Liver (tissue), 9 donors: ENCODE data around the gene TMSB4X. TPM values are rescaled to one million over a fixed set of nuclear protein-coding genes. Genes with fewer than 3 reads are reported as not detected.

ENCODE experiments used
- DNase-seq: peaks from one replicate; pipeline ENCODE4 v3.0.0-alpha.2; 2017; ENCODE audit warnings: low spot score
- H3K27ac ChIP-seq, 2 donors: one replicate each; pipeline ENCODE4 v1.7.0; 2013; ENCODE audit warnings: inconsistent platforms in 2 of 2, low read length in 2 of 2, control low read depth in 1 of 2, low read depth in 1 of 2, mild to moderate bottlenecking in 1 of 2
- H3K27me3 ChIP-seq, 4 donors: one replicate each; pipeline versions ENCODE4 v1.6.1 to v1.7.0; 2013; ENCODE audit warnings: low read length in 3 of 4, inconsistent platforms in 1 of 4, mild to moderate bottlenecking in 1 of 4, moderate library complexity in 1 of 4; ENCODE audit not compliant: control insufficient read depth in 4 of 4, insufficient read depth in 4 of 4
- H3K36me3 ChIP-seq, 4 donors: one replicate each; pipeline versions ENCODE4 v1.6.1 to v1.7.0; 2013; ENCODE audit warnings: low read length in 3 of 4, mild to moderate bottlenecking in 3 of 4, low read depth in 1 of 4, moderate library complexity in 1 of 4; ENCODE audit not compliant: control insufficient read depth in 4 of 4, insufficient read depth in 3 of 4
- H3K4me1 ChIP-seq, 4 donors: one replicate each; pipeline versions ENCODE4 v1.6.1 to v1.7.0; 2013; ENCODE audit warnings: low read length in 3 of 4, mild to moderate bottlenecking in 3 of 4, moderate library complexity in 1 of 4; ENCODE audit not compliant: control insufficient read depth in 4 of 4, insufficient read depth in 4 of 4
- H3K4me3 ChIP-seq, 3 donors: one replicate each; pipeline versions ENCODE4 v1.6.1 to v1.7.0; 2013; ENCODE audit warnings: low read length in 3 of 3, control low read depth in 1 of 3, low read depth in 1 of 3, mild to moderate bottlenecking in 1 of 3
- H3K9ac ChIP-seq, 2 donors: one replicate each; pipeline ENCODE4 v1.7.0; 2013; ENCODE audit warnings: low read length in 2 of 2, mild to moderate bottlenecking in 2 of 2, moderate library complexity in 2 of 2, control low read depth in 1 of 2, low read depth in 1 of 2
- H3K9me3 ChIP-seq, 4 donors: one replicate each; pipeline versions ENCODE4 v1.6.1 to v1.7.0; 2013; ENCODE audit warnings: low read length in 3 of 4; ENCODE audit not compliant: control insufficient read depth in 4 of 4
- EGR1 ChIP-seq, 2 donors: IDR thresholded peaks; 2 replicates each; pipeline ENCODE4 v1.6.1; 2016 to 2018; ENCODE audit warnings: antibody characterized with exemption in 2 of 2, low read depth in 2 of 2
- FOXA1 ChIP-seq: IDR thresholded peaks from 2 replicates; pipeline ENCODE4 v1.6.1; 2016; ENCODE audit warnings: antibody characterized with exemption
- GABPA ChIP-seq, 2 donors: IDR thresholded peaks in 1 of 2; conservative IDR thresholded peaks in 1 of 2; 2 replicates each; pipeline ENCODE4 v1.6.1; 2016; ENCODE audit warnings: antibody characterized with exemption in 2 of 2, mild to moderate bottlenecking in 1 of 2, moderate library complexity in 1 of 2
- HNF4A ChIP-seq, 2 donors: conservative IDR thresholded peaks; 2 replicates each; pipeline ENCODE4 v1.6.1; 2016; ENCODE audit warnings: antibody characterized with exemption in 2 of 2, mild to moderate bottlenecking in 2 of 2
- HNF4G ChIP-seq: IDR thresholded peaks from 2 replicates; pipeline ENCODE4 v1.6.1; 2016; ENCODE audit warnings: antibody characterized with exemption
- JUND ChIP-seq, 2 donors: IDR thresholded peaks; 2 replicates each; pipeline ENCODE4 v1.6.1; 2016; ENCODE audit warnings: antibody characterized with exemption in 2 of 2
- NR2F2 ChIP-seq: IDR thresholded peaks from 2 replicates; pipeline ENCODE4 v1.6.1; 2016; ENCODE audit warnings: antibody characterized with exemption
- RXRA ChIP-seq, 2 donors: IDR thresholded peaks; 2 replicates each; pipeline ENCODE4 v1.6.1; 2017 to 2018; ENCODE audit warnings: antibody characterized with exemption in 2 of 2, mild to moderate bottlenecking in 1 of 2
- SP1 ChIP-seq: IDR thresholded peaks from 2 replicates; pipeline ENCODE4 v1.6.1; 2018; ENCODE audit warnings: antibody characterized with exemption, mild to moderate bottlenecking
- YY1 ChIP-seq: IDR thresholded peaks from 2 replicates; pipeline ENCODE4 v1.6.1; 2016; ENCODE audit warnings: antibody characterized with exemption, mild to moderate bottlenecking
- WGBS: extraction: QIAGEN DNeasy Blood & Tissue Kit; methylation state at CpG from one replicate; pipeline ENCODE4 v1.1.7; 2013; 5-methylcytosine and 5-hydroxymethylcytosine counted together
- polyA plus RNA-seq, 2 donors: library from polyadenylated mRNA; stranded (reverse) in 1 of 2; unstranded in 1 of 2; fragments of 200-250 nt in 1 of 2; fragments of >200 nt in 1 of 2; fragmentation: Nextera tagmentation in 1 of 2; extraction: Ambion mirVana in 1 of 2; gene quantifications; one replicate each; pipeline versions ENCODE4 v1.2.1 to v1.2.3, GENCODE V29; 2013 to 2015
- total RNA-seq, 2 donors: library from RNA; depleted of rRNA; stranded (reverse); fragments of >200 nt; gene quantifications; one replicate each; pipeline ENCODE4 v1.2.3, GENCODE V29; 2014
- TF ChIP-seq, protein P1 (sequence below): fragments of 150-350 bp; IDR thresholded peaks from 2 replicates; pipeline ENCODE4 v1.5.1; 2017; ENCODE audit warnings: improper control_type of control experiment, low read depth, low read length; ENCODE audit not compliant: missing input control
- TF ChIP-seq, protein P2 (sequence below): IDR thresholded peaks from 2 replicates; pipeline ENCODE4 v1.6.1; 2016; ENCODE audit warnings: antibody characterized with exemption
- TF ChIP-seq, protein P3 (sequence below): IDR thresholded peaks from 2 replicates; pipeline ENCODE4 v1.6.1; 2016; ENCODE audit warnings: antibody characterized with exemption
- donor health status: healthy.
- donor health status: healthy.
- donor health status: healthy.
- donor health status: healthy.
- donor health status: healthy.

Gene TMSB4X
- total and polyA plus RNA-seq, 4 donors: 658 to 1,704 (median 816) TPM

DNA sequence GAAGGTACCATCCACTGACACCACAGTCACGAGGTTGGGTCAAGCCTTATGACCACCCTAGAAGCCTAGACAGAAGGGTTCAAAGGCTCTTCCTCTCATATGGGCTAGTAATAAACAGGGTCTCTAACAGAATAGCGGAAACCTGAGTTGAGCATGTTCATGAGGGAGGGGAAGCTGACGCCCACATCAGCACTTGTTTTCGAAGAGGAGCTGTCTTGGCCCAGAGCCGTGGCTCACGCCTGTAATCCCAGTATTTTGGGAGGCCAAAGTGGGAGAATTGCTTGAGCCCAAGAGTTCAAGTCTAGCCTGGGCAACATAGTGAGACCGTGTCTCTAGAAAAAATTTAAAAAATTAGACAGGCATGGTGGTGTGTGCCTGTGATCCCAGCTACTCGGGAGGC, 21.5 kb upstream of the TMSB4X start (continued):
- no peak for TF ChIP-seq NR2F2

DNA sequence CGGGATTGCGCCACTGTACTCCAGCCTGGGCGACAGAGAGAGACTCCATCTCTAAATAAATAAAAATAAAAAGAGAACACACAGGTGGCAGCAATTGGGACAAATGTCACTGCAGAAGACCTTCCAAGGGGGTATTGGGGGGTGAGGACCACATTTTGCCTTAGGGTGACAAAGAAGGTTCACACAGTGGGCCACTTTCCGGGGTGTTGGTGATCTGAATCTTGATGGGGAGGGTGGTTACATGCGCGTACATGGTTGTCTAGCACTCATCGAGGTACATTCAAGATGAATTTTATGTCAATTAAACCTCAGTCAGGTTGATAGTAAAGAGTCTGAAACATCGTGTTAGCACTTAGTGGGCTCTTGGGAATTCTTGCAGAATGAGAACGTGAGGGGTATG, 20.5 kb upstream of the TMSB4X start:
- Histone ChIP-seq H3K27ac (no peak overlapping the region), H3K4me1 (peaks cover 3 to 10% (median 6%) of the 10 kb centered on the region in 4 donors), H3K9ac (no peak overlapping the region), H3K9me3 (no peaks in the 10 kb centered on the region), H3K4me3 (no peak overlapping the region), H3K27me3 (no peaks in the 10 kb centered on the region), H3K36me3 (no peaks in the 10 kb centered on the region)
- 89% methylated on average over 9 of the region's 9 CpGs for WGBS
- TF ChIP-seq, protein P1, sequence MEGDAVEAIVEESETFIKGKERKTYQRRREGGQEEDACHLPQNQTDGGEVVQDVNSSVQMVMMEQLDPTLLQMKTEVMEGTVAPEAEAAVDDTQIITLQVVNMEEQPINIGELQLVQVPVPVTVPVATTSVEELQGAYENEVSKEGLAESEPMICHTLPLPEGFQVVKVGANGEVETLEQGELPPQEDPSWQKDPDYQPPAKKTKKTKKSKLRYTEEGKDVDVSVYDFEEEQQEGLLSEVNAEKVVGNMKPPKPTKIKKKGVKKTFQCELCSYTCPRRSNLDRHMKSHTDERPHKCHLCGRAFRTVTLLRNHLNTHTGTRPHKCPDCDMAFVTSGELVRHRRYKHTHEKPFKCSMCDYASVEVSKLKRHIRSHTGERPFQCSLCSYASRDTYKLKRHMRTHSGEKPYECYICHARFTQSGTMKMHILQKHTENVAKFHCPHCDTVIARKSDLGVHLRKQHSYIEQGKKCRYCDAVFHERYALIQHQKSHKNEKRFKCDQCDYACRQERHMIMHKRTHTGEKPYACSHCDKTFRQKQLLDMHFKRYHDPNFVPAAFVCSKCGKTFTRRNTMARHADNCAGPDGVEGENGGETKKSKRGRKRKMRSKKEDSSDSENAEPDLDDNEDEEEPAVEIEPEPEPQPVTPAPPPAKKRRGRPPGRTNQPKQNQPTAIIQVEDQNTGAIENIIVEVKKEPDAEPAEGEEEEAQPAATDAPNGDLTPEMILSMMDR: no peak
- TF ChIP-seq GABPA (IDR thresholded peaks at IDR 0.05 in 1 of 2, conservative IDR thresholded peaks at IDR 0.05 in 1 of 2): no peak
- TF ChIP-seq RXRA (IDR thresholded peaks at IDR 0.05): no peak
- TF ChIP-seq HNF4A (conservative IDR thresholded peaks at IDR 0.05): no peak
- no peak for TF ChIP-seq SP1
- no peak for TF ChIP-seq HNF4G
- TF ChIP-seq, protein P2, sequence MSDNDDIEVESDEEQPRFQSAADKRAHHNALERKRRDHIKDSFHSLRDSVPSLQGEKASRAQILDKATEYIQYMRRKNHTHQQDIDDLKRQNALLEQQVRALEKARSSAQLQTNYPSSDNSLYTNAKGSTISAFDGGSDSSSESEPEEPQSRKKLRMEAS: no peak
- TF ChIP-seq NR2F2: no peak
- TF ChIP-seq, protein P3, sequence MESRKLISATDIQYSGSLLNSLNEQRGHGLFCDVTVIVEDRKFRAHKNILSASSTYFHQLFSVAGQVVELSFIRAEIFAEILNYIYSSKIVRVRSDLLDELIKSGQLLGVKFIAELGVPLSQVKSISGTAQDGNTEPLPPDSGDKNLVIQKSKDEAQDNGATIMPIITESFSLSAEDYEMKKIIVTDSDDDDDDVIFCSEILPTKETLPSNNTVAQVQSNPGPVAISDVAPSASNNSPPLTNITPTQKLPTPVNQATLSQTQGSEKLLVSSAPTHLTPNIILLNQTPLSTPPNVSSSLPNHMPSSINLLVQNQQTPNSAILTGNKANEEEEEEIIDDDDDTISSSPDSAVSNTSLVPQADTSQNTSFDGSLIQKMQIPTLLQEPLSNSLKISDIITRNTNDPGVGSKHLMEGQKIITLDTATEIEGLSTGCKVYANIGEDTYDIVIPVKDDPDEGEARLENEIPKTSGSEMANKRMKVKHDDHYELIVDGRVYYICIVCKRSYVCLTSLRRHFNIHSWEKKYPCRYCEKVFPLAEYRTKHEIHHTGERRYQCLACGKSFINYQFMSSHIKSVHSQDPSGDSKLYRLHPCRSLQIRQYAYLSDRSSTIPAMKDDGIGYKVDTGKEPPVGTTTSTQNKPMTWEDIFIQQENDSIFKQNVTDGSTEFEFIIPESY: no peak
- TF ChIP-seq FOXA1: no peak
- no peak for DNase-seq

DNA sequence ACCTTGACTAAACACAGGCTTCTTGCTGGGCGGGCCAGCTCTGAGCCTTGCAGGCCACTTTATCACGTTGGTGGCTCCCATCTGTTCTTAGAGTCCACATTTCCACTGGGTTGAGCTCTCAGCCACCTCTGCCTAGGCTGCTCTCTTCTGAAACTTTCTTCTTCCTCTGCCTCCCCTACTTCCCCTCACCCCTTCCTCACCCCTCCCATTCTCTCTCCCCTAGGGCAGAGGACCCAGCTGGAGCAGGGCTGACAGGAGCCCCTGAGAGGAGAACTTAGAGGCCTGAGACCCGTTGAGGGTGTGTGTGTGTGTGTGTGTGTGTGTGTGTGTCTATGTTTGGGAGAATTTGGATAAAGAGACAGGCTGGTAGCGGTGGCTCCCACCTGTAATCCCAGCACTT, 19.9 kb upstream of the TMSB4X start:
- H3K9ac ChIP-seq: no peak overlapping the region
- H3K36me3 ChIP-seq: no peaks in the 10 kb centered on the region
- no peak for DNase-seq

More for the DNA sequence above, 19.9 kb upstream of the TMSB4X start:
- H3K4me3 ChIP-seq: no peak overlapping the region
- 70% methylated on average over 4 of the region's 4 CpGs for WGBS
- no peaks in the 10 kb centered on the region for H3K9me3 ChIP-seq
- no peaks in the 10 kb centered on the region for H3K27me3 ChIP-seq
- TF ChIP-seq RXRA (IDR thresholded peaks at IDR 0.05) (no peak), YY1 (no peak), JUND (IDR thresholded peaks at IDR 0.05) (no peak), HNF4A (conservative IDR thresholded peaks at IDR 0.05) (no peak), EGR1 (IDR thresholded peaks at IDR 0.05; ENCODE audit: low read depth in 2 of 2) (no peak), NR2F2 (no peak), FOXA1 (no peak)
- TF ChIP-seq, protein P2: no peak
- TF ChIP-seq, protein P1: no peak
- TF ChIP-seq, protein P3: no peak
- H3K4me1 ChIP-seq: peaks cover 3 to 6% (median 4%) of the 10 kb centered on the region in 4 donors
- peak overlapping the region in 1 of 2 donors; percentile 33 for H3K27ac ChIP-seq
